DMS153 (cell line): ENCODE data around the gene ASCC1.

Source experiments
- DNase-seq: peaks from one replicate; lab custom pipeline; 2025; lab: John Stamatoyannopoulos, UW

ASCC1 gene

DNA sequence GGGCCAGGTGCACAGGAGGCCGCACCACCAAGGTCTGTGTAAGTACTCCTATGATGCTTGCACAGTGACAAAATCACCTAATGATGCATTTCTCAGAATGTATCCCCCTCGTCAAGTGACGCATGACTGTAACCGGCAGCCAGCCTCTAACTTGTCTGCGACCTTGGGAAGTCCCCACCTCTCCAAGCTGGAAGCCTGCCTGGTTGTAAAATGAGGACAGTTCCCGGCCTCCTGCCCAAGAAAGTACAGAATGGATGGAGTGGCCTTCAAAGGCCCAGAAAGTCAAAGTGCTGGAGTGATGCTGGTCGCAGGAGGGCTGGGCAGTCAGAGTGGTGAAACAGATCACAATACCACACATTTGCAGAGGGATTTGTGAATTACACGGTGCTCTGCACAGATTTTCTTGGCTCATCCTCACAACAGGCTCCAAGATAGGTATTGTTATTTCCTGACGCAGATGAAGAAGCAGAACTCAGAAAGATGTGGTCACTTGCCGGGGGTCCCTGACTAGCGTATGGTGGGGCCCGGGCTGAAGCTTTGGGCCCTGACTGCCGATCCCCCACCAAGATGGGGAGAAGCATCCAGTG, 150.5 kb downstream of the ASCC1 start:
- no peak for DNase-seq

DNA sequence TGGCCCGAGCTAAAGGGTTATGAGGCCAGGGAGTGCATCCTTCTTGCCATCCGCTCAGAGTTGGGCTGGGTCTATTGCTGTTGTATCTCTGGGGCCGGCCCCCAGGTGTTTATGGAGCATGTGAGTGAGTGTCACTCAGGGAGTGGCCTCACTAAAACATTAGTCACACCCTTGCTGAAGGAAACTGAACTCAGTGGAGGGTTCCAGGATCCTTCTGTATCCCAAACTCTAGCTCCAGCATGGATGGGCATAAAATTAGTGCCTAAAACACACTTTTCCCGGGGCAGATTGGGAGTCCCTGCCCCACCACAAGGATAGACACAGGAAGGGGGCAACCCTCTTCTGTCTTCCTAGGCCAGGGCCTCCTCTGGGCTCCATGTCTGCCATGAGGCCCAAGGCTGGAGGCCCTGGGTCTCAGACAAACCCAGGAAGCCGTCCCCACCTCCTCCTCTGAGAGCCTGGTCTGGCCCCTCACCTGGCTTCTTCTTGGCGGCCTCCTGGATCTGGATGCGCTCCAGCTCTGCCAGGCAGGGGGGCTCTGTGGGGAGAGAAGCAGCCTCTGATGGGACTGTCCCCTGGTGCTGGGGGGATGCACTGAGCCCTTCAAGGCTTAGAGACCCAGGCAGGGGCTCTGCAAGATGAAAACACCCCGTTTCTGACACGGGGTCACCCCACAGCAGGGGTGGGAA, 152.2 kb downstream of the ASCC1 start:
- DNase-seq, result no peak

DNA sequence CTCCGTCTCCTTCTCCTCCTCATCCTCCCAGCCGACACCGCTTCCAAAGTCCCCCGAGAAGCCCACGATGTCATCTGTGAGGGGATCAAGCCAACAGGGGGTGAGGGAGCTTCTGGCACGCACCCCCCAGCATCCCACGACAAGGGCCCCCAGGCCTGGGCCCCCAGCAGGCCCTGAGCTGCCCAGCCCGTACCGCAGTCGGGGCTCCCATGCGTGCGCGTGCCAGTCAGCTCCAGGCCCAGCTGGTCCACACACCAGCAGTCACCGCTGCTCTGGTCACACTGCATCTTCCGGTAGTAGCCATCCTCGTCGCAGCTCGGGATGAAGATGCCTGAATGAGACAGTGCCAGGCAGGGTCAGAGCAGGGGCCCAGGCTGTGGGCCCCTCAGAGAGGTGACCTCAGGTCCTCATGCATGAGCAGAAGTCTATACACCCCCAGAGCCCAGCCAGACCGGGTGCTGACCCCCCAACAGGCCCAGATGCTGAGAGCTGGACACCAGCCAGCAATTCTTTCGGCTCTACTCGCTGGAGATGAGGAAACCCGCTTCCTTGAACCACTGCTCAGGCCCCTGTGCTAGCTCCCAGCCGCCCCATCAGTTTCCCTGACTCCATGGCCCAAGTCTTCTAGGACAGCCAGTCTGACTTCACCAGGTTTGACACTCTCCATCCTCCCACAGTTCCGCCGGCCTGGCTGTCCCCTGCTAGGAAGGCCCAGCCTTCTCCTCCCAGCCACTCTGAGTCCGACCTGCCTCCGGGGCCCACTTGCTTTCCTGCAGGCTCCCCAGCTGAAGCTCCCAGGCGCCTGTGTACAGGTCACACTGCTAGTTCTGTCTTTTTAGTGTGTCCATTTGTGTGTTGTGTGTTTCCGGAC, 153.0 kb downstream of the ASCC1 start:
- DNase-seq, result no peak

DNA sequence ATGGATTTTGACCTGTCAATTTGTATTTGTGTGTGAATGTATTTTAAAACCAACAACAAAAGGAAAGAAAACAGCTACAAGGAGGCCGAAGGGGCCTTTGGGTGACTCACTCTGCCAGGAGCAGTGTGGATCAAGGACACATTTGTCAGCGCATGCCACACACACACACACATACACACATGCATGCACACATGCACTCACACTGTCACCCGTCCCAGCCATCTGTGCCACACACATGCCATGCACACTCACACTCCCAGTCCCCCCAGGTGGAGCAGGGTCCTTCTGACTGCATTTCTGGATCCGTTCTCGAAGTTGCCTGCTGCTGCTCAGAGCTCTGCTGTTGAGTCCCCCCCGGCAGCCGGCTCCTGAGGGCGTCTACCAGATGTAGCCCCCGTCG, 153.7 kb downstream of the ASCC1 start:
- no peak for DNase-seq

DNA sequence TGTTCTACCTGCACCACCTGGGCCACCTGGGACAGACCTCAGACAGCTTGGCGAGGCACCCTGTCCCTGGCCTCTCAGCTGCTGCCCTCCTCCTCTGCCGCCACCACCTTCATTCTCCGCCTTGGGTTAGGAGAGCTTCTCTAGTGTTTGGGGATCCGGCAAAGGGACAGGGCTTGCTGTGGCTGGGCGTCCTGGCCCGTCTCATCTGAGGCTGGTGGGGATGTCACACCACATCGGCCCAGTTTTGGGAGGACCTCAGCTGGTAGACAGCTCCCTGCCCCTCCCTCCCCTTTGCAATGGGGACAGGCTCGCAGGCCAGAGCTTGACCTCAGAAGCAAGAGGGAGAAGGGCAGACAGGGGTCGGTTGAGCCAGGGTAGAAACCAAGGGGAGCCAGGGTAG, 154.1 kb downstream of the ASCC1 start:
- DNase-seq, result no peak

DNA sequence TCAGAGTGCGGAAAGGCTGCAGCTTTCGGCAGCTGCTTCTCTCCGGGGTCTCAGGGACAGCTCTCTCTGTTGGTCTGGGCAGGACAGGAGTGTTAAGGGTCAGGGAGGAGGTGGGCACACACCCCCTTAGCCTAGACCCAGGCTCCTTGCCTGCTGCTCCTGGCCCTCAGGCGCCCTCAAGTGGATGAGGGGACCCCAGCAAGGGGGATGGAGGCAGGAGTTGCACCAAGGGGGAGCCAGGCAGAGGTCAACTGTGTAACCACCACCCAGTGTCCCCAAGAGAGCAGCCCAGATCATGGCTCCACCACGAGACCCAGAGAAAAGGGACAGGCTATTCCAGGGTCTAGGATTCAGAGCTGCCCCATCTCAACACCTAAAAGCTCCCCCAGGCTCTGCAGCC, 154.6 kb downstream of the ASCC1 start:
- DNase-seq, result no peak

DNA sequence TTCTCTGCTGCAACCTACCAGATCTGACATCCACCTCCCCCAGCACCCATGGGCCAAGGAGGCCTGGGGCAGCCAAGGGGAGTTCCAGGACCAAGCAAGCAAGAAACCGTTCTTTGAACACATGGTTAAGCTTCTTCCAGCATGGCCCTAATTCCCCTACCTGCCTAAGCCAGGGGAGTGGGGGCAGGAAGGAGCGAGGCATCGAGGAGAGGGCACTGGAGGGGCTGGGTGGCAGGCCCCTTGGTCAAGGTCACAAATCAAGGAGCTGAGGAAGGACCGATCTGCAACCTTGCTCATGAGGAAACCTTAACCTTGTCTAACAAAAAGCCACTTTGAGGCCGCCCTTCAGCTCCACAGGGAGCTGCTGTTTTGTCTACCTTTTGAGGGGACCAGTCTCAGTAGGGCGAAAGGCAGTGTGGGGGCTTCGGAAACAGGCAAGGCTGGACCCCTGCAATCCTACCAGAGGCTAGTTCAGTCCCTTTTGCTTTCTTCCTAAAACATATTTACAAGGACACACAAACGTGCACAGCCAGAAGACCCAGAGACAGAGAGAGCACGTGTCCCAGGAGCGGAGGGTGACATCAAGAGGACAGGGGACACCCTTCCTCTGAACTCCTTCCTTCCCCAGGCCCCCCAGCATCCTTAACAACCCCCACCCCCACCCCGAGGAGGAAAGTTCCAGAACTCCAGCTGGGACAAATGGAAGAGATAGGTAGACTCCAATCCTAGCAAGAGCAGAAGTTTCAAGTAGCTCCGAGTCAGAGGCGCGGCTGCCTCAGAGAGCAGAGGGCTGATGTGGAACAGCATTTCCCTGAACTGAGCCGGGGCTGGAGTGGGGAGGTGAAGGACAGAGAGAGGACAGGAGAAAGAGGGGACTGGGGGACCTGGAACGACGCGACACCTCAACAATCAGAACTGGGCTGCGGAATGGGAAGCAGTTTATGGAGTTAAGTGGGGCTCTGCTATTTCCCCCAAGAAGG, 155.9 kb downstream of the ASCC1 start:
- no peak for DNase-seq

DNA sequence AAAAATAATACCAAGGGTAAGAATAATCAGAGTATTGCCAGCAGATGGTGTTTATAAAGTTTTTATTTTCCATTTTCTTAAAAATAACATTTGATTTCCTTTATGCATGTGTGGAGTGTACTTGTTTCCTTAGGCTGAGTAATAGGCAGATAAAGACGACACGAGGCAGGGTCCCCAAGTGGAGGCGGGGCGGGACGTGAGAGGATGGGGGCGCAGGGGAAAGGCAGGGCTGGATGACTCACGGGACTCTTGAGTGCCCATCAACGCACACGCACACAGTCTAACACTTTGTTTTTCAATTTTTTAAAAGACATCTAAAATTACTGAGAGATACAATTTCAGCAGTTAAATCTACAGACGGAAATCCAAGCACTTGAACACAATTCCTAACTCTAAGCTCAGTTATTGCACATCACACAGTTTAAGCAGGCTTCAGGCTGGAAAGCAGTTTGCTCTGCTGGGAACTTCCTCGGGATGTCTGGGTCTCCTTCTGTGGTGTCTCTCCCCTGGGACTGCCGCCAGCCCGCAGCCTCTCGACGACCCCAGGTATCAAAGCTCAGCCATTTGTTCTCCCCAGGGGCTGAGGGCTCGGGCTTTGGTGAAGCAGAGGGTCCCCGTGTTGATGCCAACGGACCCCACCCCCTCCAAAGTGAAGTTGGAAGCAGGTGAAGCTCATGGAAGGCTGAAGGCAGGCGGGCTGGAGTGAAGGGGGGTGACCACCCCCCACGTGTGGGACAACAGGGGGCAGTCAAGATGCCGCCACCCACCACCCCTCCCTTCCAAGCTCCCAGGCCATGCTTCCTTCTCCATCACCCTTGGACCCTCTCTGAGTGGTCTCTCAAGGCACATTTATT, 156.9 kb downstream of the ASCC1 start:
- DNase-seq, result no peak

DNA sequence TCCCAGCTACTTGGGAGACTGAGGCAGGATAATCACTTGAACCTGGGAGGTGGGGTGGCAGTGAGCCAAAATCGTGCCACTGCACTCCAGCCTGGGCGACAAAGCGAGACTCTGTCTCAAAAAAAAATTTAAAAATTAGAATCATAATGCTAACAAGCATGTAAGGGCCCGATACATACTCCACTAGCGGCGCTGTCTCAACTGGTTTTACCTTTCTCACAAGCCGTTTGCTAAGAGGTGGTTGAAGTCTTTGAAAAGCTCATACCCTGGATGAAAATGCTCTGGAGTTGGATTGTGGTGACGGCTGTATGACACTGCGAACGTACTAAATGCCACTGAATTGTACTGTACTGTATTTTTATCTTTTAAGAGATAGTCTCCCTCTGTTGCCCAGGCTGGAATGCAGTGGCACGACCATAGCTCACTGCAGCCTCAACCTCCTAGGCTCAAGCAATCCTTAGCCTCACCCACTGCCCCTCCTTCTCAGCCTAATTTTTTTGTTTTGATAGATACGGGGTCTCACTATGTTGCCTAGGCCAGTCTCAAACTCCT, 157.7 kb downstream of the ASCC1 start:
- DNase-seq, result no peak

DNA sequence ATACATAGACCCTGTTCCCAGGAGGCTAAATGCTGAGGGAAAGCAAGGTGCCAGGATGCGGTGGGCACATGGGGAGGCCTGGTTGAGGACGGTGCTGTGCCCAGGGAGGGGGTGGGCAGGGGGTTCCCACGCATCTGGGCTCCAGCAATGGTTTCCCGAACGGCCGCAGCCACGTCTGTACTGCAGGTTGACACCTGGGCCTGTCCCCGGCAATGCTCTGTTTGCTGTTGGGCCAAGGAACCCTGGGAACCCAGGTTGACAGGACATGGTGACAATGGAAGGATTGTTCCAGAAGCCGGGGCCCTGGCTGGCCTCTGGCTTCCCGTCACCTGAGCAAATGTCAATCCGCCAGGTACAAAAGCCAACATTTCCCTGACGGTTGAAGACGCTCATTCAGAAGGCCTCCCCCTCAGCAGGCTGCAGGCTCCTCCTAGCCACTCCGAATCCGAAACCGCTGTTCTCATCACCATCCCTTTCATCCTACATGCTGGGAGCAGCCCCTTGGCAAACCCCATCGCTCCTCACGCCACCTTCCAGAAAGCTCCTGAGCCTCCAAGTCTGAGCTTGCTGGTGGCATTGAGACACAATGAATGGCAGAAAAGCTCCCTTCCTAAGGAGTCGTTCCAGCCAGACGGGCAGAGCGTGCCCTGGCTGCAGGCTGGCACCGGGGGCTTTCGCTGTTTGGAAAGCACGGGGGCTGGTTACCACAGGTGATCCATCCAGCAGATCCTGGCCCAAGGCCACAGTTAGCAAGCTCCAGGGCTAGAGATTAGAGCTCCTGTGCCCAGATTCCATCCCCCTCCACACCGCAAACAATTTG, 158.9 kb downstream of the ASCC1 start:
- DNase-seq, result no peak

DNA sequence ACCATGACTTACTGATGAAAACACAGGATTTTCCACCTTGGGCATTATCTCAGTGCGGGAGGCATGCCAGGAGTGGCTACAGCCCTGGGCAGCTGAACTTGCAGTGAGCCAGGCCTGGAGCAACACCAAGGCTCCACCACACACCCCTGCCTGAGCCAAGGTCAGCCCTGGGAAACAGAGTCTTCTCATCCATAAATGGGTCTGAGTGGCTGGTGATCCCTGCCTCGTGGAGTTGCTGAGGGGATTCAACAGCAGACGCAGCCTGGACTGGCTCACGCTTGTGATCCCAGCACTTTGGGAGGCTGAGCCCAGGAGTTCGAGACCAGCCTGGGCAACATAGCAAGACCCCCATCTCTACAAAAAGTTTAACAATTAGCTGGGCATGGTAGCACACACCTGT, 160.0 kb downstream of the ASCC1 start:
- DNase-seq, result no peak

DNA sequence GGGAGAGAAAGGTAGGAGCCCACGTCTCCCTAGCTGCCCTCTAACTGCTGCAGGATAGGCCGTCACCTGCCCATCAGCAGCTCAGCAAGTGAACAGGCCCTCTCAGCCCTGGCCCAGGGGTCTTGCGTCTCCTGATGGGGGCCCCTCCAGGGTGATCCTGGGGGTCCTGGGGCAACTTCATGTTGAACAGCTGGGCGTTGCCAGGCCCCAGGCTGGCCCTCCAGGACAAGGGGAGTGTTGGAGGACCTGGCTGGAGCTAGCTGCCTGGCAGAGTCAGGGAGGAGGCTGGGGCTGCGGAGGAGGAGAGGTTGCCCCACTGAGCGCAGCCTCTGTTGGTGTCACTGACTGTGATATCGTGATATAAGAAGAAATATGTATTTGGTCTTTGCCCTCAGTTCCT, 162.4 kb downstream of the ASCC1 start:
- no peak for DNase-seq

DNA sequence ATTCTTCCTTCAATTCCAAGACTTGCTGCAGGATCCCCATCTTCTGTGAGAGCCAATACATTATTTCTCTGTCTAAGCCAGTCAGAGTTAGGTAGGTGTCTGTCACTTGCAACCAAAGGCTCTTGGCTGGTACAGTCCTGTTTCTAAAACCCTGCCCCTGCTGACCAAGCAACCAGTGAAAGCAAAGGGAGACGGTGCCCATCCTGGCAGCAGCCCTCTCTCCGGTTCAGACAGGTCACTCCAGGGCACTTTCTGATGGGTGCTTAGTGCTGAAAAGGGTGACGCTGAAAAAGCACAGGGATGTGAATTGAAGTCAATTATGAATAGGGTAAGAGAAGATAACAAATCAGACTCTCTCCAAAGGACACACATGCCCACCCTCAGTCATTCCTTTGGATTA, 165.2 kb downstream of the ASCC1 start:
- no peak for DNase-seq

DNA sequence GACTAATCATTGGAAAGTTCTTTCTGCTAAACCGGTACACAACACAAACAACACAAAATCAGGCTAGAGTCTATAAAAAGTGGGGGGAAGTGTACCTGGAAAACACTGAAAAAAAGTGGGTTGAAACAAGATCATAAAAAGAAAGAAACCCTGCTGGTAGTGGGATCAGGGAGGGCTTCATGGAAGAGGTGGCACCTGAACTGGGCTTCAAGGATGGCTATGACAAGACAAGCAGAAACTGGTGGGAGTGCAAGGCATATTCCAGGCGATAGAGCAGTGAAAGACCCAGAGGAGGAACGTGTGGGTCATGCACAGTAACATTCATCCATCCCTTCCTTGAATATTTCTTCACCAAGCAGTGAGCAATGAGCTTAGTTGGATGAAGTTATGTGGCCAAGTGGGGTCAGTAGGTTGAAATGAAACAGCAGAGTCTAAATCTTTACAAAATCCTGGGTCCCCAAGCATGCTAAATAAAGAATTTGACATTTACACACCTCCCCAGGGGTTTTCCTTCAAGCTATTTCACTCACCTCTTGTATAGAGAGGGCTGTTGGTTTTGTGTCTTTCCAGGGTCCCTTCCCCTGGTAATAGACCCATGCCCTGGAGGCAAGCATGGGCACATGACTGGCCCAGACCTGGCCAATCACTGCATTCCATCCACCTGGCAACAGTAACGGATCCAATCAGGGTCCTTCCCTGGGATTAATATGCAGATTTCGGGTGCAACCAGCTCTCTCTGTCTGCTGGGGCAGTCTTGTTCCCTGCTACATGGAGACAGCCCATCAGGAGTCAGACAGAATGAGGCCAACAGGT, 165.9 kb downstream of the ASCC1 start:
- no peak for DNase-seq

DNA sequence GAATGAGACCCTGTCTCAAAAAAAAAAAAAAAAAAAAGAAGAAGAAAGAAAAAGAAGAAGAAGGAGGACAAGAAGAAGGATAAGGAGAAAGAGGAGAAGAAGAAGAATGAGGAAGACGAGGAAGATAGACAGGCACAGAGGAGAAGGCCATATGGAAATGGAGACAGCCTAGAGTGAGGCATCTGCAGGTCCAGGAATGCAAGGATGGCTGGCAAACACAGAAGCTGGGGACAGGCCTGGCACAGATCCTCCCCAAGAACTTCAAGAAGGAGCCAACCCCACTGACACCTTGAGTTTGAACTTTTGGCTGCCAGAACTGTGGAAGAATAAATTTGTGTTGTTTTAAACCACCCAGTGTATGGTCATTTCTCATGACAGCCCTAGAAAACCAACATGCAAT, 166.6 kb downstream of the ASCC1 start:
- no peak for DNase-seq

DNA sequence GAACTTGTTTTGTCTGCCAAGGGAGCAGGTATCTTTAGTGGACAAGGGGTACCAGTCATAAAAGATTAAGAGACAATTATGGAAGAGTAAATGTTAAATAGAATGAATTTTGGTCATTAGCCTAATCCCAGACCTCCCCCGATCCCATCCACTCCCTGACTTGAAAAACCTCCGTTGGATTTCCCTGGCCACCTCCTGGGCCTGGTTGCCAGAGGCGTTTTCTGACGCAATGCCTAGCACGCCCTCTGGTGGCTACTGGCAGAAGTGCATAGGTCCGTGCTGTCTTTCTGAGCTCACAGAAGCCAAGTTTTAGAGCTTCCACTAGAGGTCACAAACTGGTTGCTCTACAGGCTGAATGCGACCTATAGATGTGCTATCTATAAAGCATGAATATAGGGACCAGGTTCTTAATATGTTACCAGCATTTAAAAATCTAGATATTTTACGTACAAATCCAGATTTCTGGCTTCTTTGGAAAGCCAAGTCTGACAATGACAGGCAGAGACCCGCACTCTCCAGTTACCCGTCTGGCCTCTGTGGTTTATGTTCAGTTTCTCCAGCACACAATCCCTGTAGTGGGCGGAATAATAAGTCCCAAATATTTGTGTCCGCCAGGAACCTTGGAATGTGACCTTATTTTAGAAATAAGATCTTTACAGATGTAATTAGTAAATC, 167.5 kb downstream of the ASCC1 start:
- peak; percentile 83 for DNase-seq
